ENCODE measurements around the gene AAR2.

The AAR2 gene

GRCh38 chr20:36262440-36262839 is 26.2 kb downstream of the AAR2 start:
- no peak for DNase-seq

DNA sequence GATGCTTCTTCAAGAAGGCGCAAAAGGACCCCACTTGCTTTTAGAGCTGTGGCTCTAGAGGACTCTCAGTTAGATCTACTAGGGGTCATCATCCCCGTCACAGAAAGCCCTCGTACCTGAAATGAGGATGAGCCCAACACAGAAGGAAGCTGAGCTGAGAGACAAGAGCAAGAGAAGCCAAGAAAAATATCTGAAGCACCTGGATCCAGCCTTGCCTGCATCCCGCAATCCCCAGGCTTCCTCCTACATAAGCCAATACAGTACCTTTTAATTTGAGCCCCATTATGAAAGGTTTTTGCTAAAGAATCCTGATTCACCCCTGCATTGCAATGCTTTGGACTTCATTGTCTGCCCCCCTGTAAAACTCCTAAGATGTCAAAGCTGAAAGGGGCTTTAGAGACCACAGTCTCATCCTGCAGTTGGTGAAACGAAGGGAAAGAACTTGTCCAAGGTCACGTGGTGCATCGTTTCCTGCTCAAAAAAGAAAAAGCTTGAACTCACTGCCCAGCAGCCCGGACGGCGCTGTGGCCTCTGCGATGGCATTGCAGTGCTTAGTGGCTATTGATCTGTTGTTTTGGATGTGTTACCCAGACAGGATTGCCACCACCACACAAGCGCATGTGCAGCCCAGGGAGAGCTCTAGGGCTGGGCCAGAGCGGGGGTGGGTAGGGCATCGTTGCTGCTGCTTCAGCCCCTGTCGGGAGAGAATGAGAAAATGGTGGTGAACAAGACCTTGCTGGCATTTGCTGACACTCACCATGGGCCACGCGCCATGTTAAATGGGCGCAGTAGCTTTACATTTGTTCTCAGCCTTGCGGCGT is 28.4 kb downstream of the AAR2 start:
- DNase-seq: no peak

DNA sequence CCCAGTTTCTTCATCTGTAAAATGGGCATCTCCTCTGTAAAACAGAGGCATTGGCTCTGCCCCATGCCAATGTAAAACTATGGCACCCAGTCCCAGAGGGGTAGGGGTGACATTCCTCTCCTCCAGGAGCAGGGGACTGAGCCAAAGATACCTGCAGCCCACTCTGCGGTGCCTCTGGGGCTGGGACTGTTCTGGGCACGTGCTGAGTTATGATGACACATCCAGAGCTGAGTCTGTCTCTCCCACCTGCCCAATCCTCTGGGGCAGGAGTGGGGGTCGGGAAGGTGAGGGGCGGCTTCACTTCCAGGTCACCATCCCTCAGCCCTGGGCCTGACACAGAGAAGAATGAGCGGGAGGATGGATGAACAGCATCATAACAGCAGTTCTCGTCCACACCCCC is 29.9 kb downstream of the AAR2 start:
- no peak for DNase-seq

GRCh38 chr20:36267605-36268381 is 31.5 kb downstream of the AAR2 start:
- DNase-seq: no peak

GRCh38 chr20:36268440-36269342 is 32.4 kb downstream of the AAR2 start:
- no peak for DNase-seq

GRCh38 chr20:36269507-36269906 is 33.2 kb downstream of the AAR2 start:
- no peak for DNase-seq

GRCh38 chr20:36270744-36271638 is 34.7 kb downstream of the AAR2 start:
- DNase-seq: no peak

- DNase-seq: no peak
Observed at GRCh38 chr20:36271639-36272546, 35.6 kb downstream of the AAR2 start.

DNA sequence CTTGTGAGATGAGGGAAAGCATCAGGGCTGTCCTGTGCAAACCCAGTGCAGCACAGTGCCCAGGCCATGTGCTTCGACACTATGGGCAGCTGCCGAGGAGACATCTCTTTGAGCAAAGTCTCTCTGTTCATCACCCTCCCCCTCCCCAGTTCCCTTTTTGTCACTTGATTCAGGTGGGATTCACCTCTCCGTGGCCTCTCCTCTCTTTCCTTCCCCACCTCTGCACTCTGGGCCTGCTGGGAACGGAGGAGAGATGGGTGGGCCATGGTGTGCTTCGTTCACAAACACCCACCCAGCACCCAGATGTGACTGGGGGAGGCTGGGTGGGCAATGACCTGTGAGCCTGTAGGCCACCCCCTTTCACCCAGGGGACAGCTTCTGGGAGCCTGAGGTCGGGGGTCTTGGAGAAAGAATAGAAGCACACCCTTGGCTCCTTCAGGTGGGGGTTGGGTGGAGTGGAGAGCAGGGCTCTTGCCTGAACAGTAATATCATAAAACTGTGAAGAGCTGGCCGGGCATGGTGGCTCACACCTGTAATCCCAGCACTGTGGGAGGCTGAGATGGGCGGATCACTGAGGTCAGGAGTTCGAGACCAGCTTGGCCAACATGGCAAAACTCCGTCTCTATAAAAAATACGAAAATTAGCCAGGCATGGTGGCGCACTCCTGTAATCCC is 36.4 kb downstream of the AAR2 start:
- DNase-seq: no peak

DNA sequence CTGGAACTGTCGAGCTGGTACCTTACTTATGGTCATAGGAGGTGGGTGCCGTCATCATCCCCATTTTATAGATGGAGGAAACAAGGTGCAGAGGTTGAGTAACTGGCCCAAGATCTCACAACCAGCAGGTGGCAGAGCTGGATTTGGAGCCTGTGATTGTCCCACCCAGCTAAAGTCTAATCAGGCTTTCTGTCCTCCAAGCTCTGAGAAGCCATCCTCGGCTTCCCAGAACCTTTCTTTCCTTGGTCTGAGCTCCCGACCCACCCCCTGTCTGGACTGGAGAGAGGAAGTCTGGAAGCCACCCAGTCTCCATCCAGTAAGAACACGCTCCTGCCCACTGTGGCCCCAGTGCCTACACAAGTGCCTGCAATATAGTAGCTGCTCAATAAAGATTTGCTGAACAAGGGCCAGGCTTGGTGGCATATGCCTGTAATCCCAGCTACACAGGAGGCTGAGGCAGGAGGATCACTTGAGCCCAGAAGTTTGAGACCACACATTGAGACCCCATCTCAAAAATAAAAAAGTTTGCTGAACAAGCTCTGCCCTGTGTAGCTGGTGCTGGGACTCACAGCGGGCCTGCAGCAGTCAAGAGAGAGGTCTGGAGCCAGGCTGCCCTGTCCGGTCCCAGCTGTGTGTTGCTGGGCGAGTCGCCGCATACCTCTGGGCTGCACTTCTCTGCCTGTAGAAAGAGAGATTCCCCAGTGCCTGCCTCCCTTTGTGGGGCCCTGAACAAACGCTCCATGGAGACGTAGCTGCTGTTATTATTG is 37.3 kb downstream of the AAR2 start:
- no peak for DNase-seq

- DNase-seq: no peak
Observed at GRCh38 chr20:36274181-36274841, 38.0 kb downstream of the AAR2 start.

- no peak for DNase-seq
Observed at GRCh38 chr20:36275011-36275410, 38.7 kb downstream of the AAR2 start.

- DNase-seq: no peak
Observed at GRCh38 chr20:36275441-36276189, 39.3 kb downstream of the AAR2 start.

- DNase-seq: no peak
Observed at GRCh38 chr20:36277546-36277945, 41.3 kb downstream of the AAR2 start.

GRCh38 chr20:36279362-36279761 is 43.1 kb downstream of the AAR2 start:
- no peak for DNase-seq

DNA sequence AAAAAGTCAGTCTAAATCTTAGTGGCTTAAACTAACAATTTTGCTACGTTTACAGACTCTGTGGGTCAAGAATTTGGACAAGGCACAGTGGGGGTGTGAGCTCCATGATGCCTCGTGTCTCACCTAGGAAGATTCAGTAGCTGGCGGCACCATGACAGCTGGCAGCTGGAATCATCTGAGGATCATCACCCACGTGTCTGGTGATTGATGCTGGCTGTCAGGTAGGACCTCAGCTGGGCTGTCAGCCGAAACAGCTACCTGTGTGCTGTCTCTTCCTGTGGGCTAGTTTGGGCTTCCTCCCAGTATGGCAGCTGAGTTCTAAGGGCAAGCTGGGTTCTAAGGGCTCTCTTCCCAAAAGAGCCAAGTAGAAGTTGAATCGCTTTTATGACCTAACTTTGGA is 43.5 kb downstream of the AAR2 start:
- no peak for DNase-seq

DNA sequence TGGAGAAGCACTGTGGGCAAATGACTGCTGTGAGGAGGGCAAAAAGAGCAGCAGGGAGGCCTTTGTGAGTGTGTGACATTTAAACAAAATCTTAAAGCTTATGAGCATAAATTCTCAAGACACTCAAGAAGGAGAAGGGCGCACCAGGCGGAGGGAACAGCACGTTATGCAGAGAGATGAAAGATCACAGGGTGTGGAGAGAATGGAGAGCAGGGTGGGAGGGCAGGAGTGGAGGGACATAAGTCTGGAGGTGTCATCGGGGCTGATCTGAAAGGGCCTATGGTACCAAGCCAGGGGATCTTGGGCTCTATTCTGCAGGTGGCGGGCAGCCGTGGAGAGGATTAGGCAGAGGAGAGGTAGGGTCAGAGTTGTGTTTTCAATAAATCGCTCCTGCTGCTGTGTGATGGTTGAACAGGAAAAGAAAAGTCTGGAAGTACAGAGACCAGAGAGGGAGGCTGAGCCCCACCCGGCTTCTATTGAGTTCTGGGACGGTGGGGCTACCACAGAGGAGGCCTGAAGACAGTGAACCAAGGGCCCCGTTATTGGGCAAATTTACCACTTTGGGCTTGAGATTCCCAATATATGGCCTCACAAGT is 45.6 kb downstream of the AAR2 start:
- DNase-seq: no peak

DNA sequence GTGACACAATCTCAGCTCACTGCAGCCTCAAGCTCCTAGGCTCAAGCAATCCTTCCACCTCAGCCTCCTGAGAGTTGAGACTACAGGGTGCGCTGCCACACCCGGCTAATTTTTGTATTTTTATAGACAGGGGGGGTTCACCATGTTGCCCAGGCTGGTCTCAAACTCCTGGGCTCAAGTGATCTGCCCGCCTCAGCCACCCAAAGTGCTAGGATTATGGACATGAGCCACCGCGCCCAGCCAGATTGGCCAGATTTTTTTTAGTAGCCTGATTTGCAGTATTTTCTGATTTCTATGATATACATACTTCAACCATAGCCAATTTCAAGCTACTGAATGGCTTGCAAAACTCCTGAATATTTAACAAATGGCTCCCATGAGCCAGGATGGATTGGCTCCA is 48.5 kb downstream of the AAR2 start:
- DNase-seq: no peak

All from activated CD4-positive, alpha-beta T cell treated with anti-CD3 and anti-CD28 coated beads for 1 hour (primary cell).